GM12892 (cell line): ENCODE results near the gene CSTF3.

Experiments used
- POLR2A ChIP-seq: IDR thresholded peaks from 2 replicates; pipeline ENCODE4 v1.6.1; 2011; ENCODE audit warnings: low read depth, low read length, control low read depth
- TAF1 ChIP-seq: IDR thresholded peaks from 2 replicates; pipeline ENCODE4 v1.6.1; 2011; ENCODE audit warnings: low read depth, mild to moderate bottlenecking, control low read depth, low read length, borderline replicate concordance

- TF ChIP-seq POLR2A (no peak), TAF1 (no peak)
Measured at GRCh38 chr11:33134276-33134675, 27.0 kb downstream of the CSTF3 start.
